HG03565 (cell line): ENCODE data around the gene FBXL19.

Experiments used
- ATAC-seq: cut with Tn5 transposase; IDR thresholded peaks from one replicate; pipeline ENCODE4 v1.9.1; 2021; ENCODE audit warnings: mild to moderate bottlenecking, moderate library complexity; ENCODE audit not compliant: unreplicated experiment

The FBXL19 gene

DNA sequence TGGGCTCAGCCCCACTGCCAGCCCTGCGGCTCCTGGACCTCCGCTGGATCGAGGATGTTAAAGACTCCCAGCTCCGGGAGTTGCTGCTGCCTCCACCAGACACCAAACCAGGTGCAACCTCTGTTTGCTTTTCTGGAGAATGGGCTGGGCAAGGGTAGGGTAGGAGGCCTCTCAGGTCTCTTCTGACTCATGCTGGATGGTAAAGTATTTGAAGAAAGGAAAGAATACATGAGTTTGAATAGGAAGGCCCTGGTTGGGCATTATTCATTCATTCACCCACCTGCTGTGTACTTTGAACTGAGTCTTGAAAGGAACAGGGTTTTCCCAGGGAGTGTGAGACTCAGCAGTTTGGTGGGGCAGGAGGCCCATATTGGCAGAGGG lies 19.0 kb downstream of the FBXL19 start:
- no peak for ATAC-seq

- ATAC-seq = no peak
Measured at GRCh38 chr16:30944352-30944751, 21.0 kb downstream of the FBXL19 start.

DNA sequence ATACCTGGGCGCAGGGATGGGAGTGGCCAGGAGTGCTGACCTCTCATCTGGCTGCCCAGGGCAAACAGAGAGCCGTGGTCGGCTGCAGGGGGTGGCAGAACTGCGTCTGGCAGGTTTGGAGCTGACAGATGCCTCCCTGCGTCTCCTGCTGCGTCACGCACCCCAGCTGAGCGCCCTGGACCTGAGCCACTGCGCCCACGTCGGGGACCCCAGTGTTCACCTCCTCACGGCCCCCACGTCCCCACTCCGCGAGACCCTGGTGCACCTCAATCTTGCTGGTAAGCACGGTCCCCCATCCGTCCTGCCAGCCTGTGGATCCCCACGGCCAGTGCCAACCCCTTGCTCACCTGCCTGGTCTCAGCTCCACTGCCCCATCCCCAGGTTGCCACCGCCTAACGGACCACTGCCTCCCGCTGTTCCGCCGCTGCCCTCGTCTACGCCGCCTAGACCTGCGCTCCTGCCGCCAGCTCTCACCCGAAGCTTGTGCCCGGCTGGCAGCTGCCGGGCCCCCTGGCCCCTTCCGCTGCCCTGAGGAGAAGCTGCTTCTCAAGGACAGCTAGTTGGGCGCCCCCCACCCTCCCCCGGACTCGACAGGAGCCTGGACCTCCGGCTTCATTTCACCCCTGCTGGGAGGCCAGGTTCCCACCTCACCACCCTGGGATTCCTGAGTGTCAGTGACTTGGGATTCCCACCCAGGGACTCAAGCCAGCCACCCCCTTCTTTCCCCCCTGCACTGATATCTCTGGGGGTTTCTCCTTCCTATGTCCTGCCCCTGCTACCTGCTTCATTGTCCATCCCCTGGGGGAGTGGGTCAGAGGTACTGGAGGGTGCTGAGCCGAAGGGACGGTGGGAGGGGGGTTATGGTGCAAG lies 23.5 kb downstream of the FBXL19 start:
- no peak for ATAC-seq

DNA sequence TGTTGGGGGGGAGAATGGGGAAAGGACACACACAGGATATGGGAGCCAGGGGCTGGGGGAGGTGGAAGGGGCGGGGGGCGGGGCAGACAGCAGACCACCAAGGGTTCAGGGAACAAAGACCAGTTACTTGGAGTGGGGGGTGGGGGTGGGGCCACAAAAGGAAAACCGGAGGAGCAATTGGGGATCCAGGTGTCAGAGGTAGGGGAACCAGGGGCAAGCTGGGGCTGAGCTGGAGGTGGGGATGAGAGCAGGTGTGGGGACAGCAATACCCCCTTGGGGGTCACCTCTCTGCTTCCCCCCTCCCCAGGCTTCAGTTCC lies 24.1 kb downstream of the FBXL19 start:
- ATAC-seq = no peak

DNA sequence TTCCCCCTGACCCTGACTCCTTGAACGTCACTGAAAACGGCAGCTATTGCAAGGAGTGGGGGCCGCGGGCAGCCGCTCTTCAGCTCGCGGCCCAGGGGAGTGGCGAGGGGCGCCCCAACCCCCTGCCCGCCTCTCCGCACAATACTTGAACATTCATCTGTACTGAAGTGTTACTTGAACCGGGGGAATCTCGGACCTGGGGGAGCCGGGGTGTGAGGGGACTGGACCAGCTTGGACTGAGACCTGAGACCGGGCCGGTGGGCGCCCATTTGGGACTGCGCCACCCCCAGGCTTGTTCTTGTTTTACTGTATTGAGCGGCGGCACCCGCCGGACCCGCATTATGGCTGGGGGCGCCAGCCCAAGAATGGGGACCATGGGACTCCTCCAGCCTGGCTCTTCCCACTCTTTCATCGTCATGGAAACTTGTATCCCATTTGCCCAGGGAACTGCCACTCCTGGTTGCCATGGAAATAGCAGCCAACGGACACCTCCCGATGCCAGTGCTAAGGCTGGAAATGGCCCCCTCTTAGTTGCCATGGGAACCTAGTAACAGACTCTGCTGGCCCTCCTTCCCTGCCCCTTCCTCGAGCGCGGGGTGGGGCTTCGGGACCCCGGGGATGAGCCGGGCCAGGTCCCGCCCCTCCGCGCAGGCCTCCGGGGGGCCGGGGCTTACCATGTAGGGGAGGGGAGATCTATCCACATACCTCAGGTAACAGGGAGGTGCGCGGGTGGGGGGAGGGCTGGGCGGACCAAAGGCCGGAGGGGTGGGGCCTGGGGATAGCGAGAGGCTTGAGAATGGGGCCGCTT lies 24.7 kb downstream of the FBXL19 start:
- no peak for ATAC-seq

DNA sequence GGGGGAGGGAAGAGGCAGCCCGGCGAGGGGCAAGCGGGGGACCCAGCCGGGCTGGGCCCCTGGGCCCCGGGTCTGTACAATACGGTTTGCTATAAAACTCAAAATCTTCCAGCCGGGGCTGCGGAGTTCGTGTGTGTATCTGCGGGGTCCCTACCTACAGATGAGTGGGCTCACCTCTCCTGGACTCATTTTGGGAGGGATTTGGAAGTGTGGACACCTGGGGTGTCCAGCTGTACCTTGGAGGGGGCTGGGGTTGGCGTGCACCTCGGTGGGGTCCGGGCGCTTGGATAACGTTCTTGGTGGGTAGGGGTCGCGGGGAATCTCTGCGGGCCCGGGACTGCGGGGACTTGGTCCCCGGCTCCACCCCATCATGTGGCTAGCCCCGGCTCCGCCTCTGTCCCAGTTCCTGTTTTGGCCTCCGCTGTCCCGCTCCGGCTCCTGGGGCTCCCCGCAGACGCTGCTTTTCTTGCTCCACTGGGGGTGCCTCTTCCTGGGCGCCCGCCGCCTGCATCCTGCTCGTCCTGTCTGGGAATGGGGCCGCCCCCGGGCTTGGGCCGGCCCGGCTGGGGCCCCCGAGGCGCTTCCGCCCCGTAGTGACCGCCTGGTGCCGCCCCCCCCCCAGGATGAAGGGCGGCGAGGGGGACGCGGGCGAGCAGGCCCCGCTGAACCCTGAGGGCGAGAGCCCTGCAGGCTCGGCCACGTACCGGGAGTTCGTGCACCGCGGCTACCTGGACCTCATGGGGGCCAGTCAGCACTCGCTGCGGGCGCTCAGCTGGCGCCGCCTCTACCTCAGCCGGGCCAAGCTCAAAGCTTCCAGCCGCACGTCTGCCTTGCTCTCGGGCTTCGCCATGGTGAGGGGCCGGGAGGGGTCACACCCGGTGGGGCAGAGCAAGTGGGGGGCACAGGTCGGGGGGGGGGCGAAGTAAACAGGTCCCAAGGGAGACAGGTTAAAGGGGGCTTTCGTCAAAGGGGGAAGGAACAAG lies 25.6 kb downstream of the FBXL19 start, which contains the start of gene ORAI3:
TSS of gene ORAI3 (plus strand) at position 402 of the 983 bp plus-strand sequence. CDS start at position 624, 222 bp downstream.
- ATAC-seq = peak; percentile 42

DNA sequence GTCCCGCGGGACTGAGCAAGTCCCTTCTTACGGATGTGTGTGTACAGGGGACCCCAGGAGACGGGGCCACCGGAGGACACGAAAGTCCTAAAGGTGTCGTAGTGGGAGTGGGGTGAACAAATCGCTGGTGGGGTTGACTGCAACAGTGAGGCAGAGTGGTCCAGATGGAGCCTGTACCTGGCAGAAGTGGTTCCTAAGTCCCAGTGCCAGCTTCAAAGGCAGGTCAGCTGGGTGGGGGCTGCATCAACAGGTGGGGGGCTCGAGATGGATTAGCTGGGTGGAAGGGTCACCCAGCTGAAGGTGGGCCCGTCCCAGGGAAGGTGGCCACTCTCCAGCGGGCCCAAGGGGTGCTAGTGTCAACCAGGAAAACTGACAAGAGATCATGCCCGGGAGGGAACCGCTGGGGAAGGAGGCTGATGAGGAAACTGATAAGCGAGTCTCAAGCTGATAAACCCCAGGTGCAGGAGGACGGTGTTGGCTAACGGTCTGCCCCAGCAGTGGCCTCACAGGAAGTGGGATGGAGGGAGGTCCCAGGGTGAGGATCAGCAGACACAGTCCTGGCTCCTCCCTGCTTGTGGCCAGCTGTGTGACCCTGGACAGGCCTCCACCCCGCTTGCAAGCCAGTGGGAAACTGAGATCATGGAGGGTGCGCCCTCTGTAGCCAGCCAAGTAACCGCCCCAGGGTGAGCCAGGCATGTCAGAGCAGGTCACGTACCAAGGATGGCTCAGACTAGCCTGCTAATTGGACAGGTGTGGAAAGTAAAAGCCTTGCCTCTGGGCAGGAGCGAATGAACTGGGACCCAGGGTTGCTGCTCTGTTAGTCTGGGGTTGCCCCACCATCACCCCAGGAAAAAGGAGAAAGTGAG lies 26.5 kb downstream of the FBXL19 start:
- peak; percentile 29 for ATAC-seq

- no peak for ATAC-seq
Measured at GRCh38 chr16:30950516-30951065, 27.2 kb downstream of the FBXL19 start.

DNA sequence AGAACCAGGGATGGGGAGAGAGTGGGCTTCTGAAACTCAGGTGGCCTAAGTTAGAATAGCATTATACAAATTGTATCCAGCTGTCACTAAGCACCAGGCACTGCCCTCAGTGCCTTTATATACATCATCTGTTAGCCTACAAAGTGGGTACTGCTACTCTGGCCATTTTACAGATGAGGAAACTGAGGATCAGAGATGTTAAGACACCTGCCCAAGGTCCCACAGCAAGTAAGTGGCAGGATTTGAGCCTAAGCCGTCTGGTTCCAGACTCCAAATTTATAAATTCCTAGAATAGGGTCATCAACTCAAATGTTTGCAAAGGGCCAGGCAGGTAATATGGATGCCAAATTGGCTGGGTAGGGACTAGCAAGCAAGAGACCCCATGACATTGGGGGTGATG lies 27.8 kb downstream of the FBXL19 start:
- ATAC-seq = no peak

GRCh38 chr16:30951750-30952149 lies 28.4 kb downstream of the FBXL19 start:
- ATAC-seq = no peak

DNA sequence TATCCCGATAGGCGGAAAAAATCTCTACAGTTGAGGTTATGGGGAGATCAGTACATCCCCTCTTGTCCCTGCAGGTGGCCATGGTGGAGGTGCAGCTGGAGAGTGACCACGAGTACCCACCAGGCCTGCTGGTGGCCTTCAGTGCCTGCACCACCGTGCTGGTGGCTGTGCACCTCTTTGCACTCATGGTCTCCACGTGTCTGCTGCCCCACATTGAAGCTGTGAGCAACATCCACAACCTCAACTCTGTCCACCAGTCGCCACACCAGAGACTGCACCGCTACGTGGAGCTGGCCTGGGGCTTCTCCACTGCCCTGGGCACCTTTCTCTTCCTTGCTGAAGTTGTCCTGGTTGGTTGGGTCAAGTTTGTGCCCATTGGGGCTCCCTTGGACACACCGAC lies 29.7 kb downstream of the FBXL19 start:
- ATAC-seq = no peak

- ATAC-seq = peak; percentile 27
Measured at GRCh38 chr16:30953511-30954124, 30.2 kb downstream of the FBXL19 start.

GRCh38 chr16:30954993-30955392 lies 31.6 kb downstream of the FBXL19 start:
- ATAC-seq = no peak

DNA sequence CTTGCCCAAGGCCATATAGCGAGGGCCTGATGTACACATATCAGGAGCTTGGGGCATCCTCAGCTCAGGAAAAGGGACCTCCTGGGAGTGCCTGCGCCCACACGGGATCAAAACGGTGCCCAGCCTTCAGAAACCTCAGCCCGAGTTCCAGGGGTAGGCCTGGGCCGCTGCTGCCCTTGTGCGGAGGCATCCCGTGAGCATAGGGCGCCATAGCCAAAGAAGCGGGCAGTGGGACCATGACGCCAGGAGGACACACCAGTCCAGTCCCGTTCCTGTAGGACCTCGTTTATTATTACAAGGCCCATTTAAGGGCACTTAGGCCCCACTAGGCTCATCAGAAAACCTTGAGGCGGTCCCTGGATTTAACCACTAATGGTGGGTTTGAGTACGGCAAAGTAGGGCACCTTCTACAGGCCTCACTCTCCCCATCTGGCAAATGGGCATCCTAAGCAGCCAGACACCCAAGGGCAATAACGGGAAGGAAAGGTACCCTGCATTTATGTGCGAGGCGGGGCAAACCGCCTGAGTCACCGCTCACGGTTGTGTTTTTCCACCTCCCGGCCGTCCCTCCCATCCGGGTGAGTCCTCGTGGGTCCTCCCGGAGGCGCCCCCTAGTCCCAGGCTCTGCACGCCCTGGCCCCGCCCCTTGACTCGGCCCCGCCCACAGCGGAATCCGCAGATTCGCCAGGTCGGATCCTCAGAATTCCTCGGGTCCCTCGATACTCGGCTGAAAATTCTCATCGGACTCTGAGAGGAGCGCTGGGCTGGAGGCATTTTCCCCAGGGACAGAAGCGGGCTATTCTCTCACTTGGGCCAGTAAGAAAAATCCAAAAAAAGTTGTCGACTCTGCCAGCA lies 33.5 kb downstream of the FBXL19 start:
- ATAC-seq = peak; percentile 22

DNA sequence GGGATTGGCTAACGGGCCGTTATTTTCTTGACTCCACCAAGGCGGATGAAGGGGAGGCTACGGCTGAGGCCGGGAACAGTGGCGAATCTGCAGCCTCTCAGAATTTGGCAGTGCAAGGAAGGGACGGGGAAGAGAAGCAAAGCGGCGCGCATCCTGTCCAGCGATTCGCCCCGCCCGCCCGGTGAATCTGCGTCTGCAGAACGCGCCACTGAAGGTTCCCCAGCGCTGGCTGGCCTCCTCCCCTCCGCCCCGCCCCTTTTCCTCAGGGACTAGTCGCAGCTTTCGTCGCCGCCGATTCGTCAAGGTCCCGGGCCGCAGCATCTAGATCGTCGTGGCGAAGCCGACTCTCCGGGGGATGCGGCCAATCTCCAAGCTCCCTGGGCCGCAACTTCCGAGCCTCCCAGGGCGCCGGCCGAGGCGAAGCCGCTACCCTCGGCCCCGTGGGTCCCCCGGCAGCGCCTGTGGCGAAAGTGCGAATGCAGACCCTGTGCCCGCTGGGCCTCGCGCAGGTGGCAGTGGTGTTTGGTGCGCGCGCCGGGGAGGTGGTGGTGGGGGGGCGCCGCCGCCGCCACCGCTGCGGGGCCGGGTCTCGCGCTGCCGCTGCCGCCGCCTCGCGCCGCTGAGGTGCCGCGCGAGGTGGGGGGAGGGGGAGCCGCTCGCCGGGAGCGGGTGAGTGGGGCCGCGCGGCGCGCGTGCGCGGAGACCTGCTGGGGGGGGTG lies 34.2 kb downstream of the FBXL19 start, which contains the start of gene SETD1A:
TSS of gene SETD1A (plus strand) at position 299 of the 719 bp plus-strand sequence. CDS start 978 bp downstream, outside the sequence.
- peak; percentile 47 for ATAC-seq

DNA sequence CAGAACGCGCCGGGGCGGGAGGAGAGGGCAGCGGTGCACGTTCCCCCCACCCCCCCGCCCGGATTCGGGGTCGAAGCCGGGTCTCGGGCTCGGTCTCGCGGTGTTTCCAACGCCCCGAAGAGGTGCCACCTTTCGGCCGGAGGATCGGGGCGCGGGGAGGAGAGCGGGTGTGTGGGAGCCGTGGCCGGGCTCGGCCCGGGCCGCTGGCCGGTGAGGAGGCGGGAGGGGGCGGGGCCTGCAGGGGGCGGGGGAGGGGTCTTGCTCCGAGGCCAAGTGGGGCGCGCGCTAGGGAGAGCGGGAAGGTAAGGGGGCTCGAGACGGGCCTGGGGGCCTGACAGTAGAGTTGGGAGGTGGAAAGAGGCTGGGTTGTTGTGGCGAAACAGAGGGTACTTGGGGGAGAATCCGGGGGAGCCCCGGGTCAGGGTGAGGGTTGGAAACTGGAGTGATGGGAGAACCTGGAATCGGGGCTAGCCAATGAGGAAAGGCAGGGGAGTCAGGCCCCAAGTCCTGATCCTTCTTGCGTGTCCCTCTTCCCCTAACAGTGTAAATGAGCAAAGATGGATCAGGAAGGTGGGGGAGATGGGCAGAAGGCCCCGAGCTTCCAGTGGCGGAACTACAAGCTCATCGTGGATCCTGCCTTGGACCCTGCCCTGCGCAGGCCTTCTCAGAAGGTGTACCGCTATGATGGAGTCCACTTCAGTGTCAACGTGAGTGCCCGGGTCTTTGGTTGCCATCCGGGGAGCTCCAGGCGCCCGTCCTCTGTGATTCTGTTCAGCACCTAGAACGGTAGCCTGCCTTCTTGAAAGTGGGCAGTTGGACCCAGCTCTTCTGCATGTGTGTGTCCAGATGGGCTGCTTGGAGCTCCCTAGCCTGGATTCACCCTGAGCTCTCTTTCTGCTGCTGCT lies 35.1 kb downstream of the FBXL19 start:
- no peak for ATAC-seq
